Activated T-cell treated with anti-CD3 and anti-CD28 coated beads for 48 hours (primary cell): ENCODE measurements around the gene KCTD2.
"Not testable (repeated sequence)": the region's sequence is repeated elsewhere in the genome, so short reads cannot be mapped to it uniquely, and the experiment has no call there.

Experiments used
- DNase-seq: peaks from one replicate; pipeline ENCODE4 v3.0.0-alpha.2; 2020; ENCODE audit warnings: low read depth

Gene KCTD2

DNA sequence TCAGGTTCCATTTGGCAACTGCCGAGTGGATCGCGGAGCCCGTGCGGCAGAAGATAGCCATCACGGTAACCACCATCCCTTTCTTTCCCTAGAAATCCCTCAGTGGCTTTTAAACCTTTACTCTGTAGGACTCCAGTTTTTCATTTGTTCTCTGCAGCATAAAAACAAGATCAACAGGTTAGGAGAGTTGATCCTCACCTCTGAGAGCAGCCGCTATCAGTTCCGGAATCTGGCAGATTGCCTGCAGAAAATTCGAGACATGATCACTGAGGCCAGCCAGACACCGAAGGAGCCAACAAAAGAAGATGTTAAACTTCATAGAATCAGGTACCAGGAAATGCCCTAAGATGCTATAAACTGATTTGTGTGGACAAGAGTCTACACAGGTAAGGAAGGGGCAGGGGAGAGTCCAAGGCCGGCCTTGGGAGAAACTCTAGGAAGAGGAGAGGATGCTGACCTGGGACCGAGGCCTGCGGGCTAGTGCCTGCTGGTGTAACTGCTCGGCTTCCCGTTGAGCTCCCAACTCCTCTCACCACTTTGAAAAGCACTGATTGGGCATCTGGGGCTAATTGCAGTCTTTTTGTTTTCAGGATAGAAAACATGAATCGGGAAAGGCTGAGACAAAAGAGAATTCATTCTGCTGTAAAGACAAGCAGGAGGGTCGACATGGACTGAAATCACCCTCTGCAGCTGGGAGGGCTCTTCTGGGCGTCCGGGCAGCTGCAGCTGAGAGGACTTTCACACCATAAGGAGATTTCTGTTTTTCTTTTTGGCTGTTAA is 26.5 kb upstream of the KCTD2 start:
- no peak for DNase-seq

DNA sequence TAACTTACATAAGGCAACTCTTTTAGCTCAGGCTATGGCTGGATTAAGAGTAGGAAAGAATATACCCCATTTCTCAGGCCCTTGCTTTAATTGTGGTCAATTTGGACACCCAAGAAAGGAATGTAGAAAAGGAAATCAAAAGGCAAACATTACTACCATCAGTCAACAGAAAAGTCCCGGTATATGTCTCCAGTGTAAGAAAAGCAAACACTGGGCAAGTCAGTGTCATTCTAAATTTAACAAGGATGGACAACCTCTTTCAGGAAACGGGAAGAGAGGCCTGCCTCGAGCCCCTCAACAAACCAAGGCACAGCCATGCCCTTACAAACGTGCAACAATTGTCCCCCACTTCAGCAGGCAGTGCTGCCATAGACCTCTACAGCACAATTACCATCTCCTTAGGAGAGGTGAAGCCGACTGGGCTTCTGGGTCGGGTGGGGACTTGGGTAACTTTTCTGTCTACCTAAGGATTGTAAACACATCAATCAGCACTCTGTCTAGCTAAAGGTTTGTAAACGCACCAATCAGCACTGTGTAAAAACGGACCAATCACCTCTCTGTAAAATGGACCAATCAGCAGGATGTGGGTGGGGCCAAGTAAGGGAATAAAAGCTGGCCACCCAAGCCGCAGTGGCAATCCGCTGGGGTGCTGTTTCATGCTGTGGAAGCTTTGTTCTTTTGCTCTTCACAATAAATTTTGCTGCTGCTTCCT is 22.2 kb upstream of the KCTD2 start:
- peak; percentile 12 for DNase-seq

DNA sequence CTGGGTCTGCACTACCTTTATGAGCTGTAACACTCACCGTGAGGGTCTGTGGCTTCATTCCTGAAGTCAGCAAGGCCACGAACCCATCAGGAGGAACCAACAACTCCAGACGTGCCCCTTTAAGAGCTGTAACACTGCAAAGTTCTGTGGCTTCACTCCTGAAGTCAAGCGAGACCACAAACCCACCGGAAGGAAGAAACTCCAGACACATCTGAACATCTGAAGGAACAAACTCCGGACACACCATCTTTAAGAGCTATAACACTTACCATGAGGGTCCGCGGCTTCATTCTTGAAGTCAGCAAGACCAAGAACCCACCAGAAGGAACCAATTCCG is 21.7 kb upstream of the KCTD2 start:
- DNase-seq: not testable (repeated sequence)

DNA sequence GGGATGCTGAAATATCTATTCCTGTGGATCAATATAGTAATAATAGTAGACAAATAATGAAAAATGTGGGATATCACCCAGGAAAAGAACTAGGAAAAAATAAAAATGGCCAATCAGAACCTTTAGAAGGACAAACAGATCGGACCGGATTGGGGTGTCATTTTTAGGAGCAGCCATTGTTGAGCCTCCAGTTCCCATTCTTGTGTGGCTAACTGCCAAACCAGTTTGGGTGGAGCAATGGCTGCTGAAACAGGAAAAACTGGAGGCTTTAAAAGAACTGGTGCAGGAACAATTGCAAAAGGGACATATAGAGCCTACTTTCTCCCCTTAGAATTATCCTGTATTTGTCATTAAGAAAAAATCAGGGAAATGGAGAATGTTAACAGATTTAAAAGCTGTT is 20.4 kb upstream of the KCTD2 start:
- not testable (repeated sequence) for DNase-seq

DNA sequence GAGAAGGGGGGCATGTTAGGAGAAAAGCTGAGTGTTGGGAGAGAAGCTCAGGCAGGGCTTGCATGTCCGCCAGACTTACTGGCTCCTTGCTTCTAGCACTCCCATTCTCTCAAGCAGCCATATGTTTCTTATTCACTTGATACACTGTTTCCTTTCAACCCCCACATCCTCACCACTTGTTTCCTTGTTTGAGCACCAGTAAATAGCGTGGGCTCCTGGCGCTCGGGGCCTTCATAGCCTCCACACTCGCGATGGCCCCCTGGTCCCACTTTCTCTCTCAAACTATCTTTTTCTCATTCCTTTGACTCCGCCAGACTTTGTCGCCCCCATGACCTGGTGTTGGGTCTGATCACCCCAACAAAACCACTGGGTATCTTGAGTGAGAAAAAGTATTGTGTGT is 16.9 kb upstream of the KCTD2 start:
- DNase-seq: no peak

DNA sequence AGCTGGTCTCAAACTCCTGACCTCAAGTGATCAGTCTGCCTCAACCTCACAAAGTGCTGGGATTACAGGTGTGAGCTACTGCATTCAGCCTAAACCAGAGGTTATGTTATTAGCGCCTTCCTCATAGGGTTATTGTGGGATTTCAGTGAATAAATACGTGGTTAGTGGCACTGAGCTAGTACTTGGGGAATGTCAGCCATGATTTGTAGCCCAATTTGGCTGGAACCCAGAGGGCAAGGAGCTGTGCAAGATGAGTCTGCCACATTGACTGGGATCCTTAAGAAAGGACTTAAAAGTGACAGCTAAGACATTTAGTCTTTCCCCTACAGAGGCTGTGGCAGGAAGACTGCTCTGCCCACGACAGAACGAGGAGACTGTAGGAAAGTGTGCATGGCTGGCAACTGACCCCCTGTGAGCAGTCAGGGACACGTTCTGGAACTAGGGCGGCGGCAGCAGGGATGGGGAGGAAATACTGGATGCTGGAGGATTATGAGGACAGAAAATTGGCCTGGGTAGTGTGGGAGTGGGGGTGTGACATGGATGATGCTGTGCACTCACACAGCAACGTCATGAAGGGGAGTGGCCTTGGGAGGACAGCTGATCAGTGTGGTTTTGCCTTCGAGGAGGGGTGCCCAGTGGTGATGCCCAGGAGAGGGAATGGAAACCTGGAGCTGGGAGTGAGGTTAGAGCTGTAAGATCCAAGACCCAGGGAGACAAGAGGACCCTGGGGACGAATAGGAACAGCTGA is 14.9 kb upstream of the KCTD2 start:
- DNase-seq: peak; percentile 52

DNA sequence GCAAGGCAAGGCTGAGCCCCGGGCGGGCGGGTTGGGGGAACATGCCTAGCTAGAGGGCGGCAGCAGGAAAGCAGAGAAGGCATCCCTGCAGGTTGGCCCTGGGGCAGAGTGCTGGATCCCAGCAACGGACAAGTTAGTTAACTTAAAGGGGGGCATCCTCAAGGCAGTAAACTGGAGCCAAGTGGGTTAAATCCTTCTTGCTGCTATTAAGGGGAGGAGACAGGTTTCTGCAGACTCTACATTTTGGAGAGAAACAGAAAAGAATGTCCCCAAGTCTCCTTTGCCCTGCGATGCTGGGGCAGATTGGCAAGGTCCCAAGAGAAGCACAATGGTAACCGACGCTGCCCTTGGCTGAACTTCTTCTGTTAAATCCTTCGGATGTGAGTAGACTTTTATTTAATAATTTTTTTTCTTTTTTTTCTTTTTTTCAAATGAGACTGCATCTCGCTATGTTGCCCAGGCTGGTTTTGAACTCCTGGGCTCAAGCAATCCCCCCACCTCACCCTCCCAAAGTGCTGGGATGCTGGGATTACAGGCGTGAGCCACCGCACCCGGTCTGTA is 14.2 kb upstream of the KCTD2 start:
- DNase-seq: no peak

DNA sequence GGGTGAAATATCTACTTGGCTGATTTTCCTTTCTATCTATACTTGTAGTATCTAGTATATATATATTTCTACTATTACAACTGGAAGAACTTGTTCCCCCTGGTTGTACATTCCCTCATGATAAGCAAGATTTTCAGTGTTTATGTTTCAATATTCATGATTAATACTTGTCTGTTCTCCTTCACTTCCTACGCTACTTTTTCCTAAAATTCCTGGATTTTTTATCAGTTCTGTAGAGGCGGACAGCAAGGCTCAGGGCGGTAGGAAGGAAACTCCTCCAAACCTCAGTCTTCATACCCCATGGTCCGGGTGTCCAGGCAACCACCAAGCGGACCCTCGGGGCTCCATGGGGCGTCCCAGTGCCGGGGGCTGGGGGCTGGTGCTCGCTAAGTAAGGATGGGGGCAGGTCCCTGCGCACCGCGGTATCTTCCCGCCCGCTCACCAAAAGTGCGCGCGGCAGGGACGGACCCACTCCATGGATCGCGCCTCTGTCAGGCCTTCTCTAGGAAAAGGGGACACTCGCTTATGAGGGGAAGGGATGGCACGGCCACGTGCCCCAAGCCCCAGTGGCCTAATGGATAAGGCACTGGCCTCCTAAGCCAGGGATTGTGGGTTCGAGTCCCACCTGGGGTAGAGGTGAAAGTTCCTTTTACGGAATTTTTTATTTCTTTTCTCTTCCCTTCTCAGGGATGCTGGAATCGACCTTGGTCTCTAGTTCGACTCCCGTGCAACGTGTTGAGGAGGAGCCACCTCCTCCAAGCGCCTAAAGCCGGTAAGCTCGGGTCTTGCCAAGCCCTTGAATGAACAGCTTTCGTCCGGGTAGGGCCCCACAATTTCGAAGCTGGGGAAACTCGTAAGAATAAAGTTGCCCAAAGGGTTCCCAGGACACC is 13.4 kb upstream of the KCTD2 start:
- DNase-seq: peak; percentile 90

DNA sequence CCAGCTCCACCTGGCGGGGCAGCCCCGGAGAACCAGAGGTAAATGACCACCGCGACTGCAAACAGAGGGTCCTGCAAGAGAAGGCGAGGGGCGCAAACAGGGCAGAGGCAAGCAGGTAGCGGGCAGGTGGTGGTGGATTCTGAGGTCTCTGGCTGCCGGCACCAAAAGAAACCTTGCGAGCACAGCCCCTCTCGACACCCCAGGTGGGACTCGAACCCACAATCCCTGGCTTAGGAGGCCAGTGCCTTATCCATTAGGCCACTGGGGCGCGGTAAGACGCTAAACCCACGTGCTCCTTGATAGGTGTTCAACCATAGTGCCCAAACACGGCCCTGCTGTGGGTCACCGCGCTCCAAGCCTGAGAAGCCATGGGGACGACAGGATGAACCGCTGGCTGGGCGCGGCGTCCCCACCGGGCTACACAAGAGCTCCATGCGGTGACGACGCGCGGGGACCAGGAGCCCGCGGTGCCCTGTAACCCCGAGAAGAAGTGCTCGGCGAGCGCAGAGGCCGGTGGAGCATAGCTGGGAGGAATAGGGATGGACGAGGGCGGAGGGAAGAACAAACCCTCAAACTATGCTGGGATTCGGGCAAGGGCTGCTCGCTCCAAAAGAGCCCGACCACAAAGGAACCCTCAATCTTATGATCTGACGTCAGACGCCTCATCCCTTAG is 12.7 kb upstream of the KCTD2 start:
- peak; percentile 92 for DNase-seq

DNA sequence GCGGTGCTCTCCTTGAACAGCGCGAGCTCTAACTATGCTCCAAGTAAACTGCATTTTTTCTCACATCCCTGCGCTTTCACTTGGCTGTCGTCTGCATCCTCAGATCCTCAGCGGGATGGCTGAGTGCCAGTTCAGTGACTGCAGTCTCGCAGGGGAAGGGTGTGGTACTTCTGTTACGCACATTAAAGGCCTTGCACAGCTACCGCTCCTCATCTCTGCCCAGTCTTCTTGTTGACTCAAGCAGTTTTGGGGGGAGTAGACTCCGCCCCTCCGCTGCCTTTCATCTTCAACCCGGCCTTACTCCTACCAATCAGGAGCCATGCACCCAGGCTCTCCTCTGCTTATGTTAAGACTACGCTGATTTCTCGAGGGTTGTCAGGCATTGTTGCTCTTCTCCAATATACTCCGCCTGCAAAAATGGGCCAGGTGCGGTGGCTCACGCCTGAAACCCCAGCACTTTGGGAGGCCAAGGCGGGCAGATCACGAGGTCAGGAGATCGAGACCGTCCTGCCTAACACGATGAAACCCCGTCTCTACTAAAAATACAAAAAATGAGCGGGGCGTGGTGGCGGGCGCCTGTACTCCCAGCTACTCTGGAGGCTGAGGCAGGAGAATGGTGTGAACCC is 10.3 kb upstream of the KCTD2 start:
- peak; percentile 71 for DNase-seq

DNA sequence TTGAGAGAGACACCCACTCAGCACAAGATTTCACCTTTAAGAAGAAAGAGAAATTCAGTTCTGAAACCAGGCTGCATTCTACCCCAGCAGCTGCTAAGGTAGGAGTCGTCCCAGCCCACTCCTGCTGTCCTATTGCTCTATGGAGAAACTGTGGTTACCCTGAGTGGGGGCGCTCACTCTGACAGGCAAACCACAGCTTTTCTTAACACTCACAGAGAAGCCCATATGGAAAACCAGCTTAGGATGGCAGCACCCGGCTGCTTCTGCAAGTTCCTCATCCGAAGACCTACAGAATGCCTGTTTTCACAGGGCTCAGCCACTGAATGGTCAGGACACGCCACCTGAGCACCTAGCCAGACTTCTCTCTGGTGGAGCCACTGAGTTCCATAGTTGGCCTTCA is 7.8 kb upstream of the KCTD2 start:
- no peak for DNase-seq

DNA sequence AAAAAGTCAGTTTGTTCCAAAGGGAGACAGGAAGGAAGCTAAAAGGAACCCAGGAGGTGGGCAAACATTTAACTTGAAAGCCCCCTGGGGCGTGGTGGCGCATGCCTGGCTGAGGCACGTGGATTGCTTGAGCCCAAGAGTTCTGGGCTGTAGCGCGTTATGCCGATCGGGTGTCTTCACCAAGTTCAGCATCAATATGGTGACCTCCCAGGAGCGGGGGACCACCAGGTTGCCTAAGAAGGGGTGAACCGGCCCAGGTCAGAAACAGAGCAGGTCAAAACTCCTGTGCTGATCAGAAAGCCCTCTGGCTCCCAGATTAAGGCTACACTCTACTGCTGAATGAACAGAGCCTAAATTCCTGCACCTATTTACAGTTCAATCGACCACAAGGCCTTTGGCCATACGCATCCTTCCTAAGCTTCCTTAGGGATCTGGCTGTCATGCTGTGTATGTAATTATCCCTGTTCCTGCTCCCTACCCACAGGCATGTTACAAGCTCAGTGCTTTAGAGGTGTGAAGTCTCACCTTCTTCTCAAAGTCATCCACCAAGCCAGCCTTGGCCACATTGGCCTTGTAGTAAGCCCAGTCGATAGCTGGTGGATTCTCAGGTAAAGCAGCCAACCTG is 5.3 kb upstream of the KCTD2 start:
- no peak for DNase-seq

DNA sequence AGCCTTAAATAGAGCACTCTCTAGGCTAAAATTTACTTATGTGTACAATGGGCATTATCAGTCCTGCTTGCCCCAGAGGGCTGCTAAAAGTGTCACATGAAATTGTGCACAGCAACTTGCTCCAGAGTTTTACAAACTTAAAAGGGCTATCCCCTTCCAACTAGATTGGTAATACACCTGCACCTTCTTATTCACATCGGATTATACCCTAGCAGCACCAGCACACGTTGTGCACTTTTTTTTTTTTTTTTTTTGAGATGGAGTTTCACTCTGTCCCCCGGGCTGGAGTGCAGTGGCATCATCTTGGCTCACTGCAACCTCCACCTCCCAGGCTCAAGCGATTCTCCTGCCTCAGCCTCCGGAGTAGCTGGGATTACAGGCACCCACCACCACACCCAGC is 3.2 kb upstream of the KCTD2 start:
- not testable (repeated sequence) for DNase-seq

DNA sequence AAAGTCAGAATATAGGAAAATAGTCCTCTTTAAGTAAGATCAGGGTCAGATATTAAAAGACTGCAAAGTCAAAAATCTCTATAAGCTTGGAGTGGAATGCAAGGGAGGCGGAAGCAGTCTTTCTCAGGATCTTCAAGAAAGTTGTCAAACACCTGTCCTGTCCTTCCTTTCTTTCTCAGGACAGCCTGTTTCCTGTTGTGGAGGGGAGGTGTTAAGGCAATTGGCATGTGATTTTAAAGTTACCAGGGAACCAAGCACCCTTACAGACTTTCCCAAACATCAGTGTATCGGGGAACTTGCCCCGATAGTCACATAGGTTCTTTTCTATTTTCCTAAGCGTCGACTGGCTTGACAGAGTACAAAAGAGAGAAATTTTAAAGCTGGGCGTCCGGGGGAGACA is 2.3 kb upstream of the KCTD2 start:
- no peak for DNase-seq

DNA sequence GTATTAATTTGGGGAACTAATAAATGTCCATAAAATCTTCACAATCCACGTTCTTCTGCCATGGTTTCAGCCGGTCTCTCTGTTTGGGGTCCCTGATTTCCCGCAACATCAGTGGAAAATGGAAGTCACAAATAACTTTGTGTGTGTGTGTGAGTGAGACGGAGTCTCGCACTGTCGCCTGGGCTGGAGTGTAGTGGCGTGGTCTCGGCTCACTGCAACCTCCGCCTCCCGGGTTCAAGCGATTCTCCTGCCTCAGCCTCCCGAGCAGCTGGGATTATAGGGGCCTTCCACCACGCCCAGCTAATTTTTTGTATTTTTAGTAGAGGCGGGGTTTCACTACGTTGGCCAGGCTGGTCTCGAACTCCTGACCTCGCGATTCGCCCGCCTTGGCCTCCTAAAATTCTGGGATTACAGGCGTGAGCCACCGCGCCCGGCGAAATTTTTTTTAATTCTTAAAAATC is 1.0 kb upstream of the KCTD2 start:
- not testable (repeated sequence) for DNase-seq

DNA sequence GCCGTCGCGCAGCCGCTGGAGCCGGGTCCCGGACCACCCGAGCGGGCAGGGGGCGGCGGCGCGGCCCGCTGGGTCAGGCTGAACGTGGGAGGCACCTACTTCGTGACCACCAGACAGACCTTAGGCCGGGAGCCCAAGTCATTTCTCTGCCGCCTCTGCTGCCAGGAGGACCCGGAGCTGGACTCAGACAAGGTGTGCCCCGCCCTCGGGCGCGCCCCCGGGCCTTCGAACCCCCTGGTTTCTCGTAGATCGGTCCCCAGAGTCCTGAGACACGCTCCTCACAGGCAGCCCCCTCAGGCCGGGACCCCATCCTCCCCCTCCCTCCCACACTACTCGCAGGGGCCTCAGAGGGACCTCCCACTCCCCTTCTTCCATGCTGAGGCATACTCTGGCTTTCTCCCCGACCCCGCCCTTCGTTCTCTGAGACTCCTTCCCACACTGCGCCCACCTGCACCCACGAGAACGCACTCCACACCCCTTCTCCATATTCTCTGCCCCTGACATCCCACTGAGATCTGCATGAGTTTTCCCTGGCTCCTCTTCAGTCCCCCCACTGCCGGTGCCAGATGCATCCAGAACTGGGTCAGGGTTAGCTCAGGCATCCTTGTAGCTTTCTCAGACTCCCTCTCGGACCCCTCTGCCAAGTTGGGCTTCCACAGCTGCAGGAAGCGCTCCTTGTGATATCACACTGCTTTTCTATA is 523 bp downstream of the KCTD2 start:
- DNase-seq: no peak

DNA sequence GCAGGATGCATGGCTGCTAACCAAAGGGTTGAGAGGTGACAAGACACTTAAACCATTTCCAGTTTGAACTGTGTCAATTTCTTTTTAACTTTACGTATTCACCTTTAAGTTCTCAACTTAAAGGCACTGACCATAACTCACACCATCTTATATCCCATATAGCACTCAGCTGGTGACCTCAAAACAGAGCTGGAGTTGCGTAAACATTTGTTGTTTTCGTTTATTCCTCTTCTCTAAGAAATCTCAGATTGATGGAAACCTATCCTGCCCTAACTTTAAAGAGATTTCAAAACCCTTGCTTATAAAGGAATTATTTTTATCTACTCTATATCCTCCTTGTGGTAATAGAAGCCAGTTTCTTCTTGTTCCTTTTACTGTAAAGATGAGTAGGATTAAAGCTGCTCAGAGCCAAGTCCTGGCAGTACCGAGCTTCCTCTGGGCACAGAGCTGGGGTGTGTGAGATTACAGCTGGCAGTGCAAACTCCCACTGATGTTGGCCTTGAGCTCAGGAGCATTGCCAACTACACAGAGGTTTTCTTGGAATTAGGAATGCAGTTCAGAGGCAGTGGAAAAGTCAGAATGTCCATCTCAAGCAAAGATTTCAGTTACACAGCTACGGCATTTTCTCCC is 1.3 kb downstream of the KCTD2 start:
- DNase-seq: no peak

DNA sequence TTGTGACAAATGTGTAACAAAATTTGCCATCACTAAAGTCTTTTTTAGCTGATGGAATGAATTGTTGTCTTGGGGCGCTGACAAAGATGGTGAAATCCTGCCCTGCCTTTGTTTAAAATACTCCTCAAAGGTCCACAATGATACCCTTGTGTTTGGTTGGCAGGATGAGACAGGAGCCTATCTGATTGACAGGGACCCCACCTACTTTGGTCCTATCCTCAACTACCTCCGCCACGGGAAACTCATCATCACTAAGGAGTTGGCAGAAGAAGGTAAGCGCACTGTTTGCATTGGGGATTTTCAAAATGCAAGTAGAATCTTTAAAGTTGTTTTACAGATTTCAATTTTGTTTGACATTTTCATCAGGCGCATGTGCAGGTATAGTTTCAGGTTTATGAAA is 2.0 kb downstream of the KCTD2 start:
- DNase-seq: no peak

DNA sequence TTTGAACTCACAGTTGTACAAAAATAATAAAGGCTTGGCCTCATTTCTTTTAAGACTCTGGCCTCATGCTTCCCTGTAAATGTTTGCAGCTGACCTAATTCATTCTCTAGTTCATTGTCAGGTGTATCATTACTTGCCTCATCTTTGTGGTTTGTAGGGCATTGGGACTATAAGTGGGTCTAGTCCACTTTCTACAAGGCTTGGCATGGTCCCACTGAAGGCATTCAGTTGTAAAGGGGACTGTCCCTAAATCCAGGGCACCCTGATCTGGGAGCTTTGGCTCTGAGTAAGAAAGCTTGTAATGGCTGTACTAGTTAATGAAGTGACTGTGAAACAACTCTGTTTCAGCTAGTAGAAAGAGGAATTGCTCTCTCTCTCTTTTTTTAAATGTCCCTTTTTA is 2.7 kb downstream of the KCTD2 start:
- no peak for DNase-seq
